Small intestine (tissue), 7 donors: ENCODE measurements around the gene IL1RN. TPM values are rescaled to one million over a fixed set of nuclear protein-coding genes. Genes with fewer than 3 reads are reported as not detected.

Experiments
- DNase-seq, 2 donors: peaks; one replicate each; pipeline versions ENCODE4 v3.0.0 to v3.0.0-alpha.2; 2013
- FAIRE-seq: peaks from 2 replicates; lab custom pipeline; 2012; peaks lifted over from hg19 to GRCh38; lab: Jason Lieb, UNC
- H3K27ac ChIP-seq, 3 donors: one replicate each; pipeline ENCODE4 v1.5.1; 2013; ENCODE audit warnings: low read length in 2 of 3, mild to moderate bottlenecking in 2 of 3, control low read depth in 1 of 3, inconsistent platforms in 1 of 3, low read depth in 1 of 3, moderate library complexity in 1 of 3
- H3K27me3 ChIP-seq, 3 donors: one replicate each; pipeline ENCODE4 v1.6.1; 2013; ENCODE audit warnings: low read length in 3 of 3, inconsistent platforms in 1 of 3; ENCODE audit not compliant: control insufficient read depth in 3 of 3, insufficient read depth in 3 of 3
- H3K36me3 ChIP-seq, 3 donors: one replicate each; pipeline ENCODE4 v1.6.1; 2013; ENCODE audit warnings: low read length in 3 of 3, inconsistent platforms in 1 of 3, low read depth in 1 of 3, mild to moderate bottlenecking in 1 of 3, moderate library complexity in 1 of 3; ENCODE audit not compliant: control insufficient read depth in 3 of 3, insufficient read depth in 2 of 3
- H3K4me1 ChIP-seq, 3 donors: one replicate each; pipeline ENCODE4 v1.6.1; 2013; ENCODE audit warnings: low read length in 2 of 3, inconsistent platforms in 1 of 3, low read depth in 1 of 3, mild to moderate bottlenecking in 1 of 3, moderate library complexity in 1 of 3; ENCODE audit not compliant: control insufficient read depth in 3 of 3, insufficient read depth in 2 of 3
- H3K4me3 ChIP-seq, 3 donors: one replicate each; pipeline ENCODE4 v1.5.1; 2013; ENCODE audit warnings: low read length in 3 of 3, control low read depth in 1 of 3, inconsistent platforms in 1 of 3, low read depth in 1 of 3, mild to moderate bottlenecking in 1 of 3, moderate library complexity in 1 of 3
- H3K9me3 ChIP-seq, 2 donors: one replicate each; pipeline ENCODE4 v1.6.1; 2013; ENCODE audit warnings: low read depth in 1 of 2, low read length in 1 of 2; ENCODE audit not compliant: control insufficient read depth in 2 of 2, insufficient read depth in 1 of 2
- WGBS, 3 donors: extraction: QIAGEN DNeasy Blood & Tissue Kit; methylation state at CpG; one replicate each; pipeline ENCODE4 v1.1.7; 2013; 5-methylcytosine and 5-hydroxymethylcytosine counted together
- polyA plus RNA-seq, 4 donors: library from polyadenylated mRNA; stranded (reverse) in 3 of 4; unstranded in 1 of 4; fragments of 200-250 nt in 3 of 4; fragments of 120-200 nt in 1 of 4; gene quantifications; one replicate each; pipeline versions ENCODE4 v1.2.1 to v1.2.3, GENCODE V29; 2013
- donor health status: healthy with polysubstance abuse.
- donor health status: control.
- donor health status: control.
- donor health status: Bipolar disorder and iron deficiency.
- donor health status: healthy.

IL1RN gene
- polyA plus RNA-seq, 4 donors, result 0.44 to 69.8 (median 24.3) TPM

DNA sequence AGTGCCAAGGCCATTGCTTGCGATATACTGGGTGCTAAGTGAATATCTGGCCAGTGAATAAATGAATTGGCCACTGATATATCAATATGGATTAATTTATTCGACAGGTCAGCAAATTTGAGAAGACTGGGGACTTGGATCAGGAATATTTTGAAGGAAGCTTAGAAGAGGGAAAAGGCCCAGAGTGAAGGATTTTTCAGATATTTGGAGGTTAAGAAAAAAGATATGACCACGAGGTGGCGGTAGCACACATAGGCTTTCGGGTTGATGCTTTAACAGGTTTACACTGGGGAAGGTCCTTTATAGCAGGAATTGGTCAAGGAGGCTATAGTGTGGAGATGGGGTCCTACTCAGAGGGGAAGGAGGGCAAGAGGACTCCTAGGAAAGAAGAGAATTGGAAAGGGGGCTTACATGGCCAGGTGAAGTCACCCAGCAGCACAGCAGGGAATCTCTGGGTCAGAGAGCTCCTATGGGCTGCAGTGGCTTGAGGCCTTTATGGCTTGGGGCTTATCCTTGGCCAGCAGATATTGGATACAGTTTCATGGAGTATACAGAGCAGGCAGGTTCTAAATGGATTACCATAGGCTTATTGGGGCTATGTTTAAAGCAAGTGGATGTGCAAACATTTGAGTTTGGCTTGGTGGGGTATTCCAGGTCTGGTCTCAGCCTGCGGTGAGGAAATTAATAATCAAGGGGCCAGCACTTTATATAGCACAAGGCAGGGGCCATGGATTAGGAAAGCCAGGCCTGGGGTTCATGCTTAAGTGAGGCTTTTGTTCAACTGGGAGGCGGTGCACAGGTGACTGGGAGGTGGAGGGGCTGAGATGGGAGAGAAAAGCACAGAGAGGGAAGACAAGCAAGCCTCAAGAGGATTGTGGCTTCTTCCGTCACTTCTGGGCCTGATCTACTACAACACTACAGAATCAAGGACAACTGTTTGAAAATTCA lies 9.7 kb downstream of the IL1RN start:
- Histone ChIP-seq H3K4me3 (no peak overlapping the region), H3K27ac (no peak overlapping the region), H3K9me3 (no peaks in the 10 kb centered on the region), H3K27me3 (no peaks in the 10 kb centered on the region), H3K36me3 (peaks cover 0 to 3% (median 0%) of the 10 kb centered on the region in 3 donors), H3K4me1 (peaks cover 3 to 14% (median 3%) of the 10 kb centered on the region in 3 donors)
- 47 to 50% (median 48%) methylated on average over 8 of the region's 8 CpGs for WGBS, 3 donors
- FAIRE-seq (no peak), DNase-seq (peak; percentile 57 to 74)

DNA sequence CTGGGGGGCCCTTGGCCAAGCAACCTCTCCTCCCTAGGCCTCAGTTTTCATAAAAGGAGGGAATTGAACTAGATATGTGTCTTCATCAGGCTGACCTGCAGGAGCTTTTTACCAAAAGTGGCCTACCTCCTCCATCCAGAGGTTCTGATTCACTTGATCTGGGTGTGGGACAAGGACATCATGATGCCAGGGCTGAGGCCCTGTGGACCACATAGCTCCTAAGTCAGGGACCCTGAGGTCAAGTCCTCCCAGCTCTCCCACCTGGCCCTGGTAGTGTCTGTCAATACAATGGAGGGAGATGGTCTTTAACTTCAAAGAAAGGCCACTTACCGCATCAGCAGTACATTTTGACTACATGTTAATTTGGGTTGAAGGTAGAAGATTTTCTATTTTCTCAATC lies 10.4 kb downstream of the IL1RN start:
- FAIRE-seq, result no peak

DNA sequence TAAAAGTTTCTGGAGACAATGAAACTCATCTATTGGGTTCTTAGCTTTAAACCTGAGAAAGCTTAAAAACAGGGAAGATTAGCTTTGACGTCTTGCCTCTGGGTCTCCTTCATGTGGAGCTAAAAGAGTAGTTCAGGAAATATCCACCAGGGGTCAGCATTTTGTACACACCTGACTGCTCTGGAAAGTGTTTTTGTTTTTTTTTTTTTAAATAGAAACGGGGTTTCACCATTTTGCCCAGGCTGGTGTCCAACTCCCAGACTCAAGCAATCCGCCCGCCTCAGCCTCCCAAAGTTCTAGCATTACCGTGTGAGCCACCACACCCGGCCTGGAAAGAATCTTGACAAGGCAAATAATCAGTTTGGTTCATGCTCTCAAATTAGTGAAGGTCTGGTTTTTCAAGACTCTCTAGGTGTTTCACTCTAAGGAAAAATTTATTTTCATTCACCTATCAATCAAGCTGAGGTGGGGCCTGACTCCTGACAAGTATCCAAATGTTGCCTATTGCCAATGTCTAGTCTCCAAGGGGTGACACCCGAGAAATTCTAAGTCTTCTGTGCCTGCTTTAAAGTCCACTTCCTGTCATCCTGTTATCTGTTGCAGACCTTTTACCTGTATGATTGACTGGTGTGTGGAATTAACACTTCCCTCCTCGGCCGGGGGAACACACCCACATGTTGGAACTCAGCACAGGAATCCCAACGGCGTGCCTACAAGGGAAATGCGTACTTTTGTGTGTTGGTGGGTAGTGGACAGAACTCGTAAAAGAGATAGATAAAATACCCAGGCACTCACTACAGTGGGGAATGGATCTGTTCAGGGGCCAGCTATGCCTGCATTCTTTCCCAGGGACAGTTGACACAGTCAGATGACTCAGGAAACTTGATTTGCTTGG lies 11.3 kb downstream of the IL1RN start:
- Histone ChIP-seq H3K27me3 (no peaks in the 10 kb centered on the region), H3K36me3 (no peaks in the 10 kb centered on the region), H3K4me3 (peak overlapping the region in 1 of 3 donors; percentile 29), H3K27ac (peak overlapping the region; percentile 40 to 81 (median 66)), H3K9me3 (no peaks in the 10 kb centered on the region), H3K4me1 (peaks cover 3 to 14% (median 3%) of the 10 kb centered on the region in 3 donors)
- 15 to 32% (median 19%) methylated on average over 13 of the region's 13 CpGs for WGBS, 3 donors
- FAIRE-seq (no peak), DNase-seq (peak; percentile 86 to 91)

More for the DNA sequence above, 10.4 kb downstream of the IL1RN start:
- Histone ChIP-seq H3K36me3 (peaks cover 0 to 2% (median 0%) of the 10 kb centered on the region in 3 donors), H3K27ac (no peak overlapping the region), H3K4me3 (no peak overlapping the region), H3K4me1 (peaks cover 3 to 14% (median 3%) of the 10 kb centered on the region in 3 donors), H3K27me3 (no peaks in the 10 kb centered on the region), H3K9me3 (no peaks in the 10 kb centered on the region)
- DNase-seq, result no peak
- WGBS, 3 donors, result 96 to 98% (median 97%) methylated on average over 1 of the region's 1 CpG

DNA sequence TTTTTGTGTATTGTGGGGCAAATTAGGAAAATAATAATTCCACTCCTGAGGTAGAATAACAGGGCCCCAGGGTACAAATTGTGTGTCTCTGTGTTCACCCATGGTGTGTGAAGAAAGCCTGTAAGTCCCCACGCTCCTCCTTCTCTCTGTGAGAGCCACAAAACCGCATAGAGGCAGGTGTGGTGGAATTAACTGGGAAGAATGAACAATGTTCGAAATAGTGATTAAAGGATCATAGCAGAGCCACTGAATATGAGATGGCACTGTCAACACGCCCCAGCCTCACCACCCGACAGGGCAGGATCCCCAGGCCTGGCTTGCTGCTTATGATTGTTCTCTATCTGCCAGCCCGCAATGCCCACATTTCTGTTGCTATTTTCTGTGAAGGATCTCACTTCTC lies 14.1 kb downstream of the IL1RN start:
- peaks cover 3 to 10% (median 3%) of the 10 kb centered on the region in 3 donors for H3K4me1 ChIP-seq
- FAIRE-seq, result no peak
- H3K36me3 ChIP-seq, result no peaks in the 10 kb centered on the region
- no peaks in the 10 kb centered on the region for H3K27me3 ChIP-seq
- no peak overlapping the region for H3K27ac ChIP-seq
- H3K9me3 ChIP-seq, result no peaks in the 10 kb centered on the region
- 84 to 95% (median 92%) methylated on average over 6 of the region's 6 CpGs for WGBS, 3 donors
- DNase-seq, result no peak
- H3K4me3 ChIP-seq, result no peak overlapping the region

DNA sequence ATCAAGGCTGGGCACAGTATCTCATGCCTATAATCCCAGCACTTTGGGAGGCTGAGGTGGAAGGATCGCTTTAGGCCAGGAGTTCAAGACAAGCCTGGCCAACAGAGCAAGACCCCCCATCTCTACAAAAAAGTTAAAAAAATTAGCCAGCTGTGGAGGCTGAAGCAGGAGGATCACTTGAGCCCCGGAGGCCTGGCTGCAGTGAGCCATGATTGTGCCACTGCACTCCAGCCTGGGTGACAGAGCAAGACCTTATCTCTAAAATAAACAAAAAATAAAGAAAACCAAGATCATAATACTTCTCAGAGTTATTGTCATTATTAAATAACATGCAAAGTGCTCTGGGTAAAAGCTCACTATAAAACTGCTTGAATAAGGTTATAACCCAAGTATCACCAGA lies 14.9 kb downstream of the IL1RN start:
- DNase-seq (no peak), FAIRE-seq (no peak)
- no peaks in the 10 kb centered on the region for H3K27me3 ChIP-seq
- 83 to 86% (median 84%) methylated on average over 2 of the region's 2 CpGs for WGBS, 3 donors
- no peaks in the 10 kb centered on the region for H3K36me3 ChIP-seq
- no peak overlapping the region for H3K27ac ChIP-seq
- H3K4me3 ChIP-seq, result no peak overlapping the region
- peaks cover 3 to 10% (median 3%) of the 10 kb centered on the region in 3 donors for H3K4me1 ChIP-seq
- no peaks in the 10 kb centered on the region for H3K9me3 ChIP-seq

DNA sequence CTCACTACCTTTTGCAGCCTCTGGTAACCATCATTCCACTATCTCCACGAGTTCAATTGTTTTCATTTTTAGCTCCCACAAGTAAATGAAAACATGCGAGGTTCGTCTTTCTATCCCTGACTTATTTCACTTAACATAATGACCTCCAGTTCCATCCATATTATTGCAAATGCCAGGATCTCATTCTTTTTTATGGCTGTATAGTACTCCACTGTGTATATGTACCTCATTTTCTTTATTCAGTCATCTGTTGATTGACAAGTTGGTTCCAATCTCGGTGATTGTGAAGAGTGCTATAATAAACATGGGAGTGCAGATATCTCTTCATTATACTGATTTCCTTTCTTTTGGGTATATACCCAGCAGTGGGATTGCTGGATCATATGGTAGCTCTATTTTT lies 16.9 kb downstream of the IL1RN start:
- DNase-seq (no peak), FAIRE-seq (no peak)
- Histone ChIP-seq H3K27ac (no peak overlapping the region), H3K36me3 (no peaks in the 10 kb centered on the region), H3K9me3 (peaks cover 0 to 3% of the 10 kb centered on the region in 2 donors), H3K4me3 (no peak overlapping the region), H3K4me1 (peaks cover 0 to 4% (median 2%) of the 10 kb centered on the region in 3 donors), H3K27me3 (no peaks in the 10 kb centered on the region)
- 76 to 89% (median 87%) methylated on average over 4 of the region's 4 CpGs for WGBS, 3 donors

DNA sequence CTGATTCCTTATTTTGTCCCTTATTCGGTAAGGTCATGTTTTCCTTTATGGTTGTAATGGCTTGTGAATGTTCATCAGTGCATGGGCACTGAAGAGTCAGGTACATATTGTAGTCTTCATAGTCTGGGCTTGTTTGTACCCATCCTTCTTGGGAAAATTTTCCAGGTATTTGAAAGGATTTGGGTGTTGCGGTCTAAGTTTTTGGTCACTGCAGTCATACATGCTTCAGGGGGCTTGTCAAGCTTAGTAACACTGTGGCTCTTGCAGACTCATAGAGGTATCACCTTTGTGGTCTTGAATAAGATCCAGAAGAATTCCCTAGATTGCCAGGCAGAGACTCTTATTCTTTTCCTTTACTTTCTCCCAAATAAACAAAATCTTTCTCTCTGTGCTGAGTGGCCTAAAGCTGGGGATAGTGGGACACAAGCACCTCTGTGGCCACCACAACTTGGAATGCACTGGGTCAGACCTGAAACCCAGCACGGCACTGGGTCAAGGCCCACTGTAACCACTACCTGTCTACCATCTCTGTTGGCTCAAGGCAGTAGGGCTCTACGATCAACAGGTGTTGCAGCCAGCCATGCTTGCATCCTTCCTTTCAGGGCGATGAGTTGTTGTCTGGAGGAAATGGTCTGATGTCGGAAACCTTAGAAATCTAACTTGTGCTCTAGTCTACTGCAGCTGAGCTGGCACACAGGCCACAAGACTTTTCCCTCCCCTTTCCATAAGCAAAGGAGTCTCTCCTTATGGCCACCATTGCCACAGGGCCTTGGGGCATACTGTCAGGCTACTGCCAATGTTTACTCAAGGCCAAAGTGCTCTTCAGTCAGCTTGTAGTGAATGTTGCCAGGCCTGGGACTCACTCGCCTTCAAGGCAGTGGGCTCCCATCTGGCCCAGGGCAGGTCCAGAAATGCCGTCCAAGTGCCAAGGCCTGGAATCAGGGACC lies 21.5 kb downstream of the IL1RN start:
- H3K27ac ChIP-seq, result no peak overlapping the region
- no peaks in the 10 kb centered on the region for H3K27me3 ChIP-seq
- WGBS, 3 donors, result 77 to 81% (median 79%) methylated on average over 8 of the region's 8 CpGs
- no peak for DNase-seq
- no peaks in the 10 kb centered on the region for H3K4me1 ChIP-seq
- H3K4me3 ChIP-seq, result no peak overlapping the region
- peaks cover 0 to 3% of the 10 kb centered on the region in 2 donors for H3K9me3 ChIP-seq
- H3K36me3 ChIP-seq, result no peaks in the 10 kb centered on the region
- FAIRE-seq, result no peak
